ENCODE data around the gene TMEM214.

The TMEM214 gene

DNA sequence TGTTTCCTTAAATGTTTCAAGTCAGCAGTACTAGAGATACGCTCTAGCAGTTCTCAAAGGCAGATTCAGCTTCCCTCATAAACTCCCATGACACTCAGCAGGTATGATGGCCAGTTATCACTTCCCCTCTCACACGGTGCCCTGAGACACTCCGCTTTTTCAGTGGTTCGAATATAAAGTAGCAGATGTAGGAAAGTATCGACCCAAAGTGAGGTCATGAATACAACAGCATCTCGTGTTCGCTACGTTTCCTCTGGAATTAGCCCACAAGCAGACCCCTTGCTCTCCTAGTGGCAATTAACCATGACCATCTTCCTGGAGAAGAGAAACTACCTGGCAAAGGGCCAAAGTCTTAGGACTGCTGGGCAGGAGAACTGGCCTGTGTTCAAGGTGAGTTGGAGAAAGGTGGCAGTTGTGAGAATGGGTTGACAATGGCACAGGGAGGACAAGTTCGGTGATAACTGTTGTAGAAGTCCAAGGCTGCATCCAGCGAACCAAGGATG is 9.4 kb downstream of the TMEM214 start:
- DNase-seq = no peak

GRCh38 chr2:27042985-27043634 is 10.3 kb downstream of the TMEM214 start:
- DNase-seq = no peak

GRCh38 chr2:27049422-27050280 is 16.9 kb downstream of the TMEM214 start:
- DNase-seq = no peak

GRCh38 chr2:27050281-27050995 is 17.7 kb downstream of the TMEM214 start:
- peak; percentile 76 for DNase-seq

- DNase-seq = peak; percentile 97
Measured at GRCh38 chr2:27050996-27051901, 18.5 kb downstream of the TMEM214 start, which contains the start of gene AGBL5. Gene AGBL5, plus strand, starts transcription at chr2:27051668. Its CDS starts 1,291 bp downstream, at chr2:27052959.

DNA sequence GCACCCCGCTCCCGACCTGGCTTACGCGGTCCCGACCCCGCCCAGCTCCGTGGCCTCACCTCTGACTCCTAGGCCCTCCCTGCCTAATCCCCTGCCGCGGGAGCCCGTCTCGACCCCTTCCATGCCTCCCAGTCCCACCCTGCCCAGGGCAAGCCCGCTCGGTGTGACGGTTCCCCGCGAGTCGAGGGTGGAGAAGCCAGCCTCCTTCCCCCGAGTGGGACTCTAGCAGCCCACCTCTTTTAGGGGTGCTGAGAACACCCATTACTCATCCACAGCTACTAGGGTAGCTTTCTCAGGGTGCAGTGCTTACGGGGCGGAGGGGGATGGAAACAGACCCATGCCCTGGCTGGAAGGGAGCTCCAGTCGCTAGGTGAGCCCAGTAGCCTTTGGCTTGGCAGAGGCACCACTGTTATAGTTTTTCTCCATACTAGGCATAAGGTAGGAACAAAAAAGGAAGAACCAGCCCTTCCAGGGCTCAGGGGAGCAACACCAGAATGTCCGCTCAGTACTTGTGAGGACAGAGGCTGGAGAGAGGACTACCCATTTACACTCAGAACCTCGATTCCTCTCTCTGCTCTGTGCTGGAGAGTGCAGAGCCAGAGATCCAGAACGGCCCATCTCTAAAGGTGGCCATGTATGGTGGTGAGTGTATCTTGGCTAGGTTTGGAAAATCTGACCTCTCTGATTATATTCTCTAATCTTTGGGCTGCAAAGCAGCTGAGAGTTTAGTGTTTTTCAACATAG is 19.3 kb downstream of the TMEM214 start:
- peak; percentile 46 for DNase-seq

DNA sequence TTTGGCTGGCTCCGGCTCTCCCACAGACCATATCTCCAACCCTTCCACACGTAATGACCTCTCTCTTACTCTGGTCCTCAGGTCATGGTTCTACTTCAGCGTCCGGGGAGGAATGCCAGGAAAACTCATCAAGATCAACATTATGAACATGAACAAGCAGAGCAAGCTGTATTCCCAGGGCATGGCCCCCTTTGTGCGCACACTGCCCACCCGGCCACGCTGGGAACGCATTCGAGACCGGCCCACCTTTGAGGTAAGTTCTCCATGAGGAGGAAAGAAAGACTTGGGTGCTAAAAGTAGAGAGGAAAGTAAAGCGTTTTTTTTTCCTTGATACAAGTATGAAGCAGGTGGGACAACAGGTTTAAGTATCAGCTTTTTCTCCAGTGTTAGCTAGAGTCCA is 20.6 kb downstream of the TMEM214 start:
- DNase-seq = no peak

DNA sequence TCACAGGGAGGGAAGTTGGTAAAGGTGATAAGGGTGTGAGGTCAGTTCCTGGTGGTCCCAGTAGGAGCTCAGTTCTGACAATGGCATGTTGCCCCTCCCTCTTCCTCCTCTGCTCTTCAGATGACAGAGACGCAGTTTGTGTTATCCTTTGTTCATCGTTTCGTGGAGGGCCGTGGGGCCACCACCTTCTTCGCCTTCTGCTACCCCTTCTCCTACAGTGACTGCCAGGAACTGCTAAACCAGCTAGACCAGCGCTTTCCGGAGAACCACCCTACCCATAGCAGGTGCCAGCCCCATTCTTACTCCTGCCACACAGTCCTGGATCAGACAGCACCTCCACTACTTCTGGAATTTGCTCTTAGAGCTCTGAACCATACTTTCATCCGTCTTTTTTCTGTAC is 21.0 kb downstream of the TMEM214 start:
- no peak for DNase-seq

GRCh38 chr2:27054721-27055120 is 22.0 kb downstream of the TMEM214 start:
- no peak for DNase-seq

GRCh38 chr2:27057184-27057583 is 24.4 kb downstream of the TMEM214 start:
- DNase-seq = no peak

DNA sequence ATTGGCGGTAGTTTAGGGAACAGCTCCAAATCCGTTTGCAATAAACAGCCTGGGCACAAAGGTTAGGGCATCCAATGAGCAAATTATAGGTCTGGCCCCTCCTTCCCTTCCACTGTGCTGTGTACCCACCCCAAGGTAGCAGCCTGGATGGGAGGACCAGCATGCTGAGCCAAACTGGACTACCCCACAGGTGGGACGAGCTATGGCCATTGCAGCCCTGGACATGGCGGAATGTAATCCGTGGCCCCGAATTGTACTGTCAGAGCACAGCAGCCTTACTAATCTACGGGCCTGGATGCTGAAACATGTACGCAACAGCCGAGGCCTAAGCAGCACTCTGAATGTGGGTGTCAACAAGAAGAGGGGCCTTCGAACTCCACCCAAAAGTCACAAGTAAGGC is 25.4 kb downstream of the TMEM214 start:
- DNase-seq = no peak

- DNase-seq = no peak
Measured at GRCh38 chr2:27059141-27059820, 26.5 kb downstream of the TMEM214 start.

DNA sequence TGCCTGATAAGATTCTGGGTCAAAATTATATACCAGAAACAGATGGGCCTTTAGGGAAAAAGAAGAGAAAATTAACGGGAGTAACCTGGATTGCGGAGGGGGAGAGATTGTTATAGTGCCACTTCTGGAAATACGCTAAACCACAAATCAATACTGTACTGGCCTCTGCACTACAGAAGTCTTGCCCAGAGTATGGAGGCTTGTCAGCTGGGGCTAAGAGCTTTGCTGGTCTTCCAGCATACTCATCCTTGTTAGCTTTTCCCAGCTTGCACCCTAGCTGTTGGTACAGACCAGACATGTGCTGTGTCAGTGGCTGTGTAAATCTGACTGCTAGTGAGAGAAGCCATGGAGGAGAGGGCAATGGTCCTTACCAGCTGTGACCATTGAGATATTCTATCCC is 27.6 kb downstream of the TMEM214 start:
- no peak for DNase-seq

DNA sequence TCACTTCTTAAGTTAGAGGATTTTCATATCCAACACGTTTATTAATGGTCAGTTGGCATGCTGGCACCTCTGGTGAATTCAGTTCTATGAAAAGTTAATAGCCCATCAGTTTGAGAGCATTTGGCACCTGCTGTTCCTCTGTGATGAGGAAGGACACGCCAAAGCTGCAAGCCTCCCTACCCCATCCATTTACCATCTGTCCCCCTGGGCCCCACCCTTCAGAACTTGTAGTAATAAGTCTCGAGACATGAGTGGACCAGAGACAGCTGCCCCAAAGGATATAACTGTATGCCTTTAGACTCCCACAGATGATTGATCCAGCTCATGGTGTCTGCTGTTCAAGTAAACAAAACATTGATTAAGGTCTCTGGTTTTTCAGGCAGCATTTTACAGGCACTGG is 32.4 kb downstream of the TMEM214 start:
- DNase-seq = no peak

- DNase-seq = no peak
Measured at GRCh38 chr2:27067385-27067784, 34.6 kb downstream of the TMEM214 start.

DNA sequence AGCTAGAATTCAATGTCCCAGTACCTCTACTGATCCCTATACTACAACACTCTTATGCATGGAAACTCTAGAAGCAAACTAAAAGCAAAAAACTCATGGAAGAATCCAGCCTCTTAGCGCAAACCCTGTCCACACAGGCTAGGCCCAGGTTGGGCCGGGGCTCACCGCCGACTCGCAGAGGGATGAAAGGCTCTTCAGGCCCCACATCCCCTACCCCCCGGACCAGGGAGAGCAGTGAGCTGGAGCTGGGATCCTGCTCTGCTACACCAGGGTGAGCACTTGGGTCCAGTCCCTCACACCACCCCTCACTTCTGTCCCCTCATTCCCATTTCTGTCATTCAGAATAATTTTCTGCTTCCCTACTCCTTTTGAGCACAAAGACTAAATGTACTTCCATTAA is 36.7 kb downstream of the TMEM214 start:
- DNase-seq = no peak

- DNase-seq = no peak
Measured at GRCh38 chr2:27069961-27070618, 37.3 kb downstream of the TMEM214 start.

GRCh38 chr2:27070653-27071276 is 38.0 kb downstream of the TMEM214 start:
- no peak for DNase-seq

DNA sequence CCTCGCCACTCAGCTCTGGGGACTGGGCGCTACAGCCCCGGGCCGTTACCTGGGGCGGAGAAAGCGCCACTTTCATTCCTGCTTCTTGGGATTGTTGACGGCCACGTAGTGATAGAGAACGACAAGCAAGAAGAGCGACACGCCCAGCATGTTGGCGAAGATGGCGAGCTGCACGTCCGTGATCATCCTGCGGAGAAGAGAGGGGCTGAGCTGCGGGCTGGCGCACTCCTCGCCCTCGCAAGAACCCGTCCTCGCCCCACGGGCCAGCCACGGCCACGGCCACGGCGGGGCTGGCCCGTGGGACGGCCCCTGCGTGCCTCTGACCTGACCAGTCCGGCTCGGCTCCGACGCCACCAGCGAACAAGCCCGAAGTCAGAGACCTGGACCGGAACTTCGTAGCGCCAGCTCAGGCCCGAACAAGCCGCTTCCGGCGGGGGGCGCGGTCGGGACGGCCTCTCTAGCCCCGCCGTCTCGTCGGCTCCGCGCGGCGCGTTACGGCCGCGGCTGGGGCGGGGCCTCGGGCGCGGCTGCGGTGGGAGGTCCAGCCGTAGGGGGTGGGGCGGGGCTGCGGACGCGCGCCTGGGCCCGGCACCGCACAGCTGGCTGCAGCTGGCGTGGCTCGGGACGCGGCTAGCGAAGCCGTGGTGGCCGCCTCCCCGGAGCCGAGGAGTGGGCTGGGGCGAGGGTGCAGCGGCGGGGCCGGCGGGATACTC is 38.7 kb downstream of the TMEM214 start, which contains the start of gene OST4:
TSS of gene OST4 (minus strand) at position 378 of the 713 bp plus-strand sequence.
- DNase-seq = peak; percentile 79

All from kidney glomerular epithelial cell (primary cell).